MM.1S (cell line): Measurements from ENCODE around the gene POU4F3.

Experiments
- DNase-seq: peaks from one replicate; pipeline ENCODE4 v3.0.0-alpha.2; 2015
- H2AFZ ChIP-seq: fragments of 300-600 bp; sonication (generic); 2 replicates; pipeline ENCODE4 v1.6.0; 2016; ENCODE audit warnings: antibody characterized with exemption, low read length
- H3F3A ChIP-seq: fragments of 300-600 bp; sonication (generic); 2 replicates; pipeline ENCODE4 v1.6.1; 2016; ENCODE audit warnings: mild to moderate bottlenecking, antibody characterized with exemption, low read length, moderate library complexity, mixed read lengths; ENCODE audit not compliant: insufficient read depth
- H3K27ac ChIP-seq: fragments of 300-600 bp; sonication (generic); 2 replicates; pipeline ENCODE4 v1.5.1; 2016; ENCODE audit warnings: mild to moderate bottlenecking, low read length
- H3K27me3 ChIP-seq: fragments of 300-600 bp; sonication (generic); replicated peaks from 2 replicates; pipeline ENCODE4 v1.6.0; 2016; ENCODE audit warnings: low read length; ENCODE audit not compliant: insufficient read depth
- H3K36me3 ChIP-seq: fragments of 300-600 bp; sonication (generic); replicated peaks from 2 replicates; pipeline ENCODE4 v1.6.1; 2016; ENCODE audit warnings: mild to moderate bottlenecking, low read length, mixed read lengths; ENCODE audit not compliant: insufficient read depth
- H3K4me1 ChIP-seq: fragments of 300-600 bp; sonication (generic); 2 replicates; pipeline ENCODE4 v1.6.1; 2016; ENCODE audit warnings: low read length, mixed read lengths
- H3K4me2 ChIP-seq: fragments of 300-600 bp; sonication (generic); 2 replicates; pipeline ENCODE4 v1.6.0; 2016; ENCODE audit warnings: low read depth, low read length
- H3K4me3 ChIP-seq: fragments of 300-600 bp; sonication (generic); 2 replicates; pipeline ENCODE4 v1.5.1; 2016; ENCODE audit warnings: low read length, mixed read lengths
- H3K79me2 ChIP-seq: fragments of 300-600 bp; sonication (generic); 2 replicates; pipeline ENCODE4 v1.6.1; 2016; ENCODE audit warnings: mixed run types, low read length, mixed read lengths
- H3K9ac ChIP-seq: fragments of 300-600 bp; sonication (generic); 2 replicates; pipeline ENCODE4 v1.6.1; 2016; ENCODE audit warnings: low read length, mixed read lengths
- H3K9me2 ChIP-seq: fragments of 300-600 bp; sonication (generic); replicated peaks from 2 replicates; pipeline ENCODE4 v1.6.1; 2016; ENCODE audit warnings: mild to moderate bottlenecking, low read length, mixed read lengths; ENCODE audit not compliant: insufficient read depth
- H3K9me3 ChIP-seq: fragments of 300-600 bp; sonication (generic); replicated peaks from 2 replicates; pipeline ENCODE4 v1.6.1; 2016; ENCODE audit warnings: mild to moderate bottlenecking, low read length, mixed read lengths; ENCODE audit not compliant: insufficient read depth
- H4K20me1 ChIP-seq: fragments of 300-600 bp; sonication (generic); 2 replicates; pipeline ENCODE4 v1.6.1; 2016; ENCODE audit warnings: mild to moderate bottlenecking, low read length, moderate library complexity, mixed read lengths; ENCODE audit not compliant: insufficient read depth
- CTCF ChIP-seq: fragments of 300-600 bp; sonication (generic); IDR thresholded peaks from 2 replicates; pipeline ENCODE4 v1.5.1; 2016; ENCODE audit warnings: antibody characterized with exemption, low read length, mixed read lengths
- EZH2 ChIP-seq: fragments of 300-600 bp; sonication (generic); optimal IDR thresholded peaks from 2 replicates; pipeline ENCODE3; 2017; ENCODE audit warnings: low read depth, mild to moderate bottlenecking, antibody characterized with exemption, low read length, mixed read lengths
- EZH2phosphoT487 ChIP-seq: fragments of 300-600 bp; sonication (generic); IDR thresholded peaks from 2 replicates; pipeline ENCODE4 v1.6.1; 2018; ENCODE audit warnings: antibody characterized with exemption, low read length

Gene POU4F3

GRCh38 chr5:146363161-146363874 lies 24.7 kb downstream of the POU4F3 start:
- Histone ChIP-seq H3K4me2 (no peak overlapping the region), H3K9ac (no peak overlapping the region), H2AFZ (no peak overlapping the region), H3K27ac (no peak overlapping the region), H3K4me1 (no peaks in the 10 kb centered on the region), H3F3A (no peaks in the 10 kb centered on the region), H3K4me3 (no peak overlapping the region), H3K79me2 (no peaks in the 10 kb centered on the region), H4K20me1 (no peaks in the 10 kb centered on the region), H3K9me2 (no peaks in the 10 kb centered on the region), H3K27me3 (no peaks in the 10 kb centered on the region), H3K36me3 (no peaks in the 10 kb centered on the region), H3K9me3 (no peaks in the 10 kb centered on the region)
- TF ChIP-seq EZH2, result no peak
- no peak for TF ChIP-seq EZH2phosphoT487
- TF ChIP-seq CTCF, result no peak
- no peak for DNase-seq

- Histone ChIP-seq H3K9ac (no peak overlapping the region), H3K9me2 (no peaks in the 10 kb centered on the region), H3K27me3 (no peaks in the 10 kb centered on the region), H3F3A (no peaks in the 10 kb centered on the region), H3K9me3 (no peaks in the 10 kb centered on the region), H4K20me1 (no peaks in the 10 kb centered on the region), H3K27ac (no peak overlapping the region), H3K36me3 (no peaks in the 10 kb centered on the region), H3K4me2 (no peak overlapping the region), H3K4me1 (no peaks in the 10 kb centered on the region), H2AFZ (no peak overlapping the region), H3K79me2 (no peaks in the 10 kb centered on the region), H3K4me3 (no peak overlapping the region)
- no peak for TF ChIP-seq EZH2
- TF ChIP-seq CTCF, result no peak
- TF ChIP-seq EZH2phosphoT487, result no peak
- no peak for DNase-seq
Observed at GRCh38 chr5:146365618-146366017, 27.0 kb downstream of the POU4F3 start.

GRCh38 chr5:146366904-146367303 lies 28.3 kb downstream of the POU4F3 start:
- Histone ChIP-seq H3K27me3 (no peaks in the 10 kb centered on the region), H3K4me3 (no peak overlapping the region), H3F3A (no peaks in the 10 kb centered on the region), H4K20me1 (no peaks in the 10 kb centered on the region), H3K36me3 (no peaks in the 10 kb centered on the region), H3K79me2 (no peaks in the 10 kb centered on the region), H3K9me3 (no peaks in the 10 kb centered on the region), H3K27ac (no peak overlapping the region), H3K9me2 (no peaks in the 10 kb centered on the region), H3K9ac (no peak overlapping the region), H3K4me2 (no peak overlapping the region), H3K4me1 (no peaks in the 10 kb centered on the region), H2AFZ (no peak overlapping the region)
- TF ChIP-seq EZH2phosphoT487 (no peak), CTCF (no peak), EZH2 (no peak)
- no peak for DNase-seq
